ENCODE measurements around the gene PAPPA2. TPM values are rescaled to one million over a fixed set of nuclear protein-coding genes. Genes with fewer than 3 reads are reported as not detected.

PAPPA2 gene
- total RNA-seq, 1 donor, result 7.0 TPM

- no peak for DNase-seq (ENCODE audit: low read depth)
- H3K4me3 ChIP-seq (ENCODE audit: low read depth, low read length), result no peak overlapping the region
- no peak for TF ChIP-seq CTCF (IDR thresholded peaks at IDR 0.05; ENCODE audit: insufficient read depth, low read length)
Measured at GRCh38 chr1:176766779-176767178, 303.8 kb downstream of the PAPPA2 start.

- no peak for DNase-seq (ENCODE audit: low read depth)
- TF ChIP-seq CTCF (IDR thresholded peaks at IDR 0.05; ENCODE audit: insufficient read depth, low read length), result no peak
- no peak overlapping the region for H3K4me3 ChIP-seq (ENCODE audit: low read depth, low read length)
Measured at GRCh38 chr1:176767714-176768136, 304.8 kb downstream of the PAPPA2 start.

- TF ChIP-seq CTCF (IDR thresholded peaks at IDR 0.05; ENCODE audit: insufficient read depth, low read length), result no peak
- no peak for DNase-seq (ENCODE audit: low read depth)
- H3K4me3 ChIP-seq (ENCODE audit: low read depth, low read length), result no peak overlapping the region
Measured at GRCh38 chr1:176768532-176768931, 305.6 kb downstream of the PAPPA2 start.

- no peak for TF ChIP-seq CTCF (IDR thresholded peaks at IDR 0.05; ENCODE audit: insufficient read depth, low read length)
- DNase-seq (ENCODE audit: low read depth), result no peak
- no peak overlapping the region for H3K4me3 ChIP-seq (ENCODE audit: low read depth, low read length)
Measured at GRCh38 chr1:176770066-176770465, 307.1 kb downstream of the PAPPA2 start.

- no peak for TF ChIP-seq CTCF (IDR thresholded peaks at IDR 0.05; ENCODE audit: insufficient read depth, low read length)
- no peak for DNase-seq (ENCODE audit: low read depth)
- H3K4me3 ChIP-seq (ENCODE audit: low read depth, low read length), result no peak overlapping the region
Measured at GRCh38 chr1:176773038-176773437, 310.1 kb downstream of the PAPPA2 start.

- DNase-seq (ENCODE audit: low read depth), result no peak
- TF ChIP-seq CTCF (IDR thresholded peaks at IDR 0.05; ENCODE audit: insufficient read depth, low read length), result no peak
- H3K4me3 ChIP-seq (ENCODE audit: low read depth, low read length), result no peak overlapping the region
Measured at GRCh38 chr1:176774224-176774623, 311.2 kb downstream of the PAPPA2 start.

- H3K4me3 ChIP-seq (ENCODE audit: low read depth, low read length), result no peak overlapping the region
Measured at GRCh38 chr1:176775378-176775777, 312.4 kb downstream of the PAPPA2 start.

More at GRCh38 chr1:176775378-176775777, 312.4 kb downstream of the PAPPA2 start:
- DNase-seq (ENCODE audit: low read depth), result no peak
- TF ChIP-seq CTCF (IDR thresholded peaks at IDR 0.05; ENCODE audit: insufficient read depth, low read length), result no peak

Data from fibroblast of the aortic adventitia (primary cell).